Memory B cell (primary cell): Measurements from ENCODE around the gene WFS1.

ENCODE experiments used
- ATAC-seq: fragments of 150-1000 bp; cut with Tn5 transposase; 2 replicates; pipeline ENCODE4 v1.10.0; 2021; ENCODE audit warnings: low read depth, mild to moderate bottlenecking, moderate library complexity
- DNase-seq, 2 donors: peaks; one replicate each; pipeline ENCODE4 v3.0.0; 2022; ENCODE audit warnings: low spot score in 2 of 2
- H3K27ac Mint-ChIP-seq: one replicate; pipeline ENCODE4 v1.8.0; 2022; ENCODE audit warnings: mild to moderate bottlenecking, moderate library complexity, mixed read lengths
- H3K27me3 Mint-ChIP-seq: one replicate; pipeline ENCODE4 v1.8.0; 2022; ENCODE audit warnings: mixed read lengths
- H3K36me3 Mint-ChIP-seq: one replicate; pipeline ENCODE4 v1.8.0; 2022; ENCODE audit warnings: mild to moderate bottlenecking, mixed read lengths
- H3K4me1 Mint-ChIP-seq: one replicate; pipeline ENCODE4 v1.8.0; 2022; ENCODE audit warnings: mixed read lengths
- H3K4me3 Mint-ChIP-seq: one replicate; pipeline ENCODE4 v1.8.0; 2022; ENCODE audit warnings: mild to moderate bottlenecking, moderate library complexity, mixed read lengths
- H3K9me3 Mint-ChIP-seq: one replicate; pipeline ENCODE4 v1.8.0; 2022; ENCODE audit warnings: mixed read lengths

Gene WFS1

GRCh38 chr4:6230502-6230785, 39.2 kb upstream of the WFS1 start:
- no peaks in the 10 kb centered on the region for H3K9me3 Mint-ChIP-seq
- DNase-seq (no peak), ATAC-seq (no peak)
- peaks cover 6% of the 10 kb centered on the region for H3K27me3 Mint-ChIP-seq
- H3K4me1 Mint-ChIP-seq = no peaks in the 10 kb centered on the region
- no peak overlapping the region for H3K27ac Mint-ChIP-seq
- H3K36me3 Mint-ChIP-seq = no peaks in the 10 kb centered on the region
- H3K4me3 Mint-ChIP-seq = no peak overlapping the region

GRCh38 chr4:6230827-6231662, 38.6 kb upstream of the WFS1 start:
- Mint-ChIP-seq H3K27ac (no peak overlapping the region), H3K36me3 (no peaks in the 10 kb centered on the region), H3K4me3 (no peak overlapping the region), H3K9me3 (no peaks in the 10 kb centered on the region), H3K4me1 (no peaks in the 10 kb centered on the region), H3K27me3 (peaks cover 4% of the 10 kb centered on the region)
- ATAC-seq = no peak
- DNase-seq = no peak

DNA sequence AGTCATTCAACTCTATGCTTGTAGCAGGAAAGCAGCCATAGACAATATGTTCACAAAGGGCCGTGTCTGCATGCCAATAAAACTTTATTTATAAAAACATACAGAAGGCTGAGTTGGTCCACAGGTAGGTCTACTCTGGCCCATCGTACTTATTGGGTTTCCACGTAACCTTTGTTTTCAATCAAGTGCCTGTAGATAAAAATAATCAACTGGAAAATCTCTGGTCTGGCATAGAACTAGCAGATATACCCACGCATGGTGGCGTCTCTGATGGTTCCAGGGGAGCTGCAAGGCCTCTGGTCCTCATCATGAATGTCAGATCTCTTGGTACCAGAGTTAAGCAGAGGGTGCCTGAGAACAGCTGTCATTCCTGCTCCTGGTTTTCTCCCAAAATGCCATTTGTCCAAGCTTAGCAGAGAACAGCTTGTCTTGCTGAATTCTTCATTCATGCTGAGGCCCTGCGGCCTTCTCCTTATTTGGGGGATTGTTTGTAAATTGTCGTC, 37.9 kb upstream of the WFS1 start:
- Mint-ChIP-seq H3K27ac (no peak overlapping the region), H3K36me3 (no peaks in the 10 kb centered on the region), H3K9me3 (no peaks in the 10 kb centered on the region), H3K4me3 (no peak overlapping the region), H3K4me1 (no peaks in the 10 kb centered on the region), H3K27me3 (peaks cover 7% of the 10 kb centered on the region)
- DNase-seq (no peak), ATAC-seq (no peak)

- H3K4me1 Mint-ChIP-seq = no peaks in the 10 kb centered on the region
- H3K9me3 Mint-ChIP-seq = no peaks in the 10 kb centered on the region
- no peaks in the 10 kb centered on the region for H3K36me3 Mint-ChIP-seq
- no peak for DNase-seq
- H3K27me3 Mint-ChIP-seq = peaks cover 7% of the 10 kb centered on the region
- no peak overlapping the region for H3K27ac Mint-ChIP-seq
- H3K4me3 Mint-ChIP-seq = no peak overlapping the region
- ATAC-seq = no peak
Observed at GRCh38 chr4:6232836-6233785, 36.5 kb upstream of the WFS1 start.

- H3K27me3 Mint-ChIP-seq = peaks cover 7% of the 10 kb centered on the region
- ATAC-seq (no peak), DNase-seq (no peak)
- no peaks in the 10 kb centered on the region for H3K36me3 Mint-ChIP-seq
- H3K4me3 Mint-ChIP-seq = no peak overlapping the region
- no peaks in the 10 kb centered on the region for H3K9me3 Mint-ChIP-seq
- no peak overlapping the region for H3K27ac Mint-ChIP-seq
- H3K4me1 Mint-ChIP-seq = no peaks in the 10 kb centered on the region
Observed at GRCh38 chr4:6233929-6234328, 35.7 kb upstream of the WFS1 start.

DNA sequence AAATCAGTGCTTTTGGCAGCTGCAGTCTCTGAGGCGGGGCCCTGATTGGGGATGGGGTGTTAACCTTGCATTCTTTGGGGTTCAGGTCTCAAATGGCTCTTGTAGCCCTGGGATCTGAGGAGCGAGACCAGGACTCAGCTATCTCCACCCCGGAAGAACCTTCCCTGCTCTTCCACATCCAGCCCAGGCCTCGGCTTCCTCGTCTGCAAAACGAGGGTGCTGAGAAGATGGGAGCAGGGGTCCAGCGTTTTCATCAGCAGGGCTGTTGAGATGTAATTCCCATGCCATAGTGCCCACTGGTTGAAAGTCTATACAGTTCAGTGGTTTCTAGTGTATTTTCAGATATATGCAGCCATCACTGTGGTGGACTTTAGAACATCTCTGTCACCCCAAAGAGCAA, 34.6 kb upstream of the WFS1 start:
- peaks cover 4% of the 10 kb centered on the region for H3K27me3 Mint-ChIP-seq
- H3K4me3 Mint-ChIP-seq = no peak overlapping the region
- H3K36me3 Mint-ChIP-seq = no peaks in the 10 kb centered on the region
- ATAC-seq (no peak), DNase-seq (no peak)
- no peaks in the 10 kb centered on the region for H3K9me3 Mint-ChIP-seq
- no peak overlapping the region for H3K27ac Mint-ChIP-seq
- H3K4me1 Mint-ChIP-seq = no peaks in the 10 kb centered on the region

GRCh38 chr4:6235901-6236640, 33.6 kb upstream of the WFS1 start:
- Mint-ChIP-seq H3K4me1 (no peaks in the 10 kb centered on the region), H3K27ac (no peak overlapping the region), H3K27me3 (peaks cover 5% of the 10 kb centered on the region), H3K9me3 (no peaks in the 10 kb centered on the region), H3K4me3 (no peak overlapping the region), H3K36me3 (no peaks in the 10 kb centered on the region)
- no peak for DNase-seq
- no peak for ATAC-seq

DNA sequence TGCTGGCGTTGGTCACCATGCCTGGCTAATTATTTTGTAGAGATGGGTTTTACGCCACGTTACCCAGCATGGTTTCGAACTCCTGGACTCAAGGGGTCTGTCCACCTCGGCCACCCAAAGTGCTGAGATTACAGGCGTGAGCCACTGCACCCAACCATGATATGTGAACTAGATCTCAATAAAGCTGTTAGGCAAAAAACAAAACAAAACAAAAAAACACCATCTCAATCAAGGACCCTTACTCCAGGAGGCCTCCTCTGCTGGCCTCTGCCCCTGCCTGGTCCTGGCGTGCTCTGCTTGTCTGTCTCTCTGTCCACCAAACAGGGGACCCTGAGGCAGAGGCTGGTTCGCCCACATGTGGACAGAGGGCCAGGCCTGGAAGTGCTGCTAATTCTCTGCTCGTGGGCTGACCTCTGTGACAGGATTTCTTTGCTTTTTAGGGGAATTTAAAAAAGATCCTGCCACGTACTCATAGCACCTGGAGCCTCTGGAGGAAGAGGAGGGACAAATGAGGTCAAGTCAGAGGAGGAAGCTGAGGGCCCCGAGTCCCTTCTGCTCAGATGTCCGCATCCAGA, 32.7 kb upstream of the WFS1 start:
- H3K4me1 Mint-ChIP-seq = no peaks in the 10 kb centered on the region
- H3K27ac Mint-ChIP-seq = no peak overlapping the region
- DNase-seq (no peak), ATAC-seq (no peak)
- H3K36me3 Mint-ChIP-seq = no peaks in the 10 kb centered on the region
- no peak overlapping the region for H3K4me3 Mint-ChIP-seq
- H3K9me3 Mint-ChIP-seq = no peaks in the 10 kb centered on the region
- peaks cover 8% of the 10 kb centered on the region for H3K27me3 Mint-ChIP-seq

DNA sequence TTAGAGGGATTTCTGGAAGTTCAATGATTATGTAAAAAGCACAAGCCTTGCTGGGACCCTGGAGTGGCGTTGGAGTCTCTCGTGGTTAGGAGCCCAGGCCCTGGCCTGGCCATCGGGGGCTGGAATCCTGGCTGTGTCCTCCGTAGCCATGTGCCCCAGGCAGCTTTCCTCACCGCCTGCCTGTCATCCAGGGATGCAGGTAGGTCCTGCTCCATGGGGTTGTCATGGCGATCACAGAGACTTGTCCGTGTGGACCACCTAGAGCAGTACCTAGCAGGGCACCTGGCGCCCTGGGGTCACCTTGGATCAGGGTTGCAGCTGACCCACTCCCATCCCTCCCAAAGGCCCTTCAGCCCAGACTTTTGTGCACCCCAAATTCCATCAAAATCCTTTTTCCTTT, 30.2 kb upstream of the WFS1 start:
- no peaks in the 10 kb centered on the region for H3K4me1 Mint-ChIP-seq
- H3K27ac Mint-ChIP-seq = no peak overlapping the region
- no peak for ATAC-seq
- peaks cover 20% of the 10 kb centered on the region for H3K27me3 Mint-ChIP-seq
- no peak for DNase-seq
- peaks cover 2% of the 10 kb centered on the region for H3K9me3 Mint-ChIP-seq
- H3K36me3 Mint-ChIP-seq = no peaks in the 10 kb centered on the region
- no peak overlapping the region for H3K4me3 Mint-ChIP-seq

GRCh38 chr4:6239968-6240367, 29.7 kb upstream of the WFS1 start:
- Mint-ChIP-seq H3K4me3 (no peak overlapping the region), H3K27me3 (peaks cover 24% of the 10 kb centered on the region), H3K27ac (no peak overlapping the region), H3K36me3 (peaks cover 4% of the 10 kb centered on the region), H3K4me1 (no peaks in the 10 kb centered on the region), H3K9me3 (peaks cover 6% of the 10 kb centered on the region)
- DNase-seq (no peak), ATAC-seq (no peak)

DNA sequence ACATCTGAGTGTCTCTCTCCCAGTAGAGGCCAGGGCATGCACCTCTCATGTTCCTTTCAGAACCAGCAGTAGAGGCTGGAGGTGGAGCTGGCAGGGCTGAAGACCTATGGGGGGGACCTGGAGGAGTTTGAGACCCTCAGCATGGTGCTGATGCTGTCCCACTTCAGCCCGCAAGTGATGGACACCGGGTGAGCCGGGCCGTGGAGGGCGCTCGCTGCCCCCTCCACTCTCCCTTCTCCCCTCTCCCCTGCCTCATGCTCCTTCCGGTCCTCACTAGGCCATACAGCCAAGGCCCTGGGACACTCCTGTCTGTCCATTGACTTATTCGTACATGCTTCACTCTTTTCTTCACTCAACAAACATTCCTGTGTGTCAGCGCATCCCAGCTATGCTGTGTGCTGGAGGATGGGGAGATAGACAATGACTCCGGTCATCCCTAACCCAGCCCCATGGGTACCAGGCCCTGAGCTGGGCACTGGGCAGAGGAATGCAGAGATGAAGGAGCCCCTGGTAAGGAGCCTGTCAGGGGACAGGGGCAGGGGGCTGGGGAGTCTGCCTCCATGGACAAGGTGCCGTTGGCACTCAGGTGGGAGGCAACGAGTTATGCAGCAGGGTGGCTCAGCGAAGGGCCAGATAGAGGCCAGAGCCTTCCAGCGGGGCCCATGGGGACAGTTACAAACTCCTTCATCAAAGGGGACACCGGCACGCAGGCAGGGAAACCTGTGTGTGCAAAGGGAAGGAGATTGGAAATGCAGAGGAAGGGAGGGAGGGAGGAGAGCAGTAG, 28.4 kb upstream of the WFS1 start:
- Mint-ChIP-seq H3K36me3 (peaks cover 4% of the 10 kb centered on the region), H3K27me3 (peaks cover 23% of the 10 kb centered on the region), H3K9me3 (peaks cover 6% of the 10 kb centered on the region), H3K27ac (no peak overlapping the region), H3K4me1 (no peaks in the 10 kb centered on the region), H3K4me3 (no peak overlapping the region)
- DNase-seq (no peak), ATAC-seq (no peak)

GRCh38 chr4:6242271-6243029, 27.2 kb upstream of the WFS1 start:
- ATAC-seq = no peak

More at GRCh38 chr4:6242271-6243029, 27.2 kb upstream of the WFS1 start:
- Mint-ChIP-seq H3K4me1 (no peaks in the 10 kb centered on the region), H3K27ac (no peak overlapping the region), H3K27me3 (peaks cover 27% of the 10 kb centered on the region), H3K36me3 (peaks cover 4% of the 10 kb centered on the region), H3K4me3 (no peak overlapping the region), H3K9me3 (peaks cover 6% of the 10 kb centered on the region)
- no peak for DNase-seq
